Skin of body (tissue), 3 donors: ENCODE measurements around the gene TMEM33. TPM values are rescaled to one million over a fixed set of nuclear protein-coding genes. Genes with fewer than 3 reads are reported as not detected.

ENCODE experiments used
- DNase-seq: peaks from one replicate; lab custom pipeline; 2025; lab: John Stamatoyannopoulos, UW
- small RNA-seq: library from RNA; depleted of rRNA; stranded (forward); fragments of <200 nt; gene quantifications from one replicate; pipeline ENCODE3, GENCODE V24; 2014; ENCODE audit warnings: low replicate concordance
- total RNA-seq: library from RNA; depleted of rRNA; stranded (reverse); fragments of >200 nt; gene quantifications from one replicate; pipeline ENCODE4 v1.2.3, GENCODE V29; 2014

The TMEM33 gene
- total RNA-seq, 1 donor from 2014 or later: 34.4 TPM

- no peak for DNase-seq
Measured at GRCh38 chr4:41994461-41994985, 59.3 kb downstream of the TMEM33 start.

- DNase-seq: no peak
Measured at GRCh38 chr4:41998019-41998418, 62.8 kb downstream of the TMEM33 start.

DNA sequence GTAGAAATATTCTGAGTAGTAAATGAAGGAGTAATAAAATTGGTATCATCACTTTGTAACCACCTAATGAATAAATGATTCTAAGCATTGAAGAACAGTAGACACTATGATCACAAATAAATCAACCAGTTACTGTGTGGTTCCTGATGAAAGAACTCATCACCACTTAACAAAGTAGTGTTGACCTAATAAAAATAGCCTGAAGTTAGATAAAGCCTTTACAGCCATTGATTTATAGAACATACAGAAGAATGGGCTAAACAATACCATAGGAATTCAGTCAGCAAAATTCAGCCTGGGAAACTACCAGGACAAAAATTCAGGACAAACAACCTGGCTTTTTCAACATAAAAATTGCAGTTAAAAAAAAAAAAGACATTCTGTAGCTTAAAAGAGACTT is 64.1 kb downstream of the TMEM33 start:
- no peak for DNase-seq

DNA sequence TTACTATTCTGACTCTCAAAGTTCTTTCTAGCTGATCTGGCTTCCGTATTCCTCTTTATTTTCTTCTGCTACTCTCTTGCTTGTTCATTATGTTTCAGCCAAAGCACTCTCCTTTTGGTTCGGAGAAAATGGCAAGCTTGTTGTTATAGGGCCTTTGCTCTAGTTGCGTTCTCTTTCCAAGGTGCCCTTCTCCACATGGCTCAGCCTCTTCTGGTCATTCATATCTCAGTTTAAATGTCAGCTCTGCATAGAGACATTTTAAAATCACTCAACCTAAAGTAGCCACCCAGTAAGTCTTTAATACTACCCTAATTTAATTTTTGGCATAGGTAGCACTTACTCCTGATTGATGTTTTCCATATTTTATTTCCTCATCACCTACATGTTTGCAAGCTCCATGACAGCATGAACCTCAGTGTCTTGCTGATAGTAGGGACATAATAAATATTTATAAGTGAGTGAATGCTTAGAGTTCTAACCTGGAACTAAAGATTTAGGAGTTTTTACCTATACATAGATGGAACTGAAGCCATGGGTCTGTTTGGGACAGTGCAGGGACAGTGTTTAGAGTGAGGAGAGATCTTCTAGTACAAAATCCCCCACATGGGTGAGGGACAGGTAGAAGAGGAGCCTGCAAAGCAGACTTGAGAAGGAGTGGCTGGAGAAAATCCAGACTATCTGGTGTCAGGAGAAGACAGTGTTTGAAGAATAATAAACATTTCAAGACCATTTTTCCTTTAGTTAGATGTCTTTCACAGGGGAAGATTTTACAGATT is 73.0 kb downstream of the TMEM33 start:
- no peak for DNase-seq

Small RNAs within 50 kb of the gene (small RNA-seq; reads per million reads assigned to genes)
- gene AC108210.2: not detected

Other genes starting within 250 kb of the TMEM33 start
- not detected for gene PHOX2B, start 186.7 kb upstream of the TMEM33 start, total RNA-seq
- 0.20 TPM for gene DCAF4L1, start 46.3 kb downstream of the TMEM33 start, total RNA-seq
- 36.0 TPM for gene SLC30A9, start 55.1 kb downstream of the TMEM33 start, total RNA-seq
- gene BEND4, start 217.2 kb downstream of the TMEM33 start, total RNA-seq: under 0.01 TPM